KOPT-K1 (cell line): Measurements from ENCODE around the gene PREX1.

ENCODE experiments used
- H3K27ac ChIP-seq: fragments of 200-600 bp; sonication (generic); 2 replicates; pipeline ENCODE4 v1.5.1; 2016; ENCODE audit warnings: antibody characterized with exemption, mild to moderate bottlenecking, low read depth, low read length; ENCODE audit not compliant: poor library complexity, severe bottlenecking
- H3K36me3 ChIP-seq: fragments of 200-600 bp; sonication (generic); 2 replicates; pipeline ENCODE4 v1.5.1; 2017; ENCODE audit warnings: antibody characterized with exemption, mild to moderate bottlenecking, low read length, moderate library complexity; ENCODE audit not compliant: insufficient read depth
- H3K9me3 ChIP-seq: fragments of 200-600 bp; sonication (generic); 2 replicates; pipeline ENCODE4 v1.5.1; 2017; ENCODE audit warnings: antibody characterized with exemption, low read length, mild to moderate bottlenecking; ENCODE audit not compliant: insufficient read depth, poor library complexity, severe bottlenecking

Gene PREX1

DNA sequence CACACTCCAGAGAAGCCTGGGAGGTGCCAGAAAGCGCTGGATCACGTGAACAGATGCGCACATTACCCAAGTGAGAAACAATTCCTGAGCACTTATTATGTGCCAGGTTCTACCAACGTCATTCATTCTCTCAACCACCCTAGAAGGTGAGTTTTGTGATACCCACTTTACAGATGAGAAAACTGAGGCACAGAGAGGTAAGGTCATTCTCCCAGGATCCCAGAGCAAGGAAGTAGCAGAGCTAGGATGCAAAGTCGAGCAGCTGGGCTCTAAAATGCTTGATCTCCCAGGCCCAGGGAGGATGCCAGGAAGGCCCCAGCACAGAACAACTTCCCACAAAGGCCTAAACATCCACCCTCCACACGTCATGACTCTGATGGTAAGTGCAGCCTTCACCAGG, 85.6 kb downstream of the PREX1 start:
- Histone ChIP-seq H3K36me3 (peaks cover 27% of the 10 kb centered on the region; the same call in 1 of the 2 replicates), H3K27ac (no peak overlapping the region), H3K9me3 (no peaks in the 10 kb centered on the region)

DNA sequence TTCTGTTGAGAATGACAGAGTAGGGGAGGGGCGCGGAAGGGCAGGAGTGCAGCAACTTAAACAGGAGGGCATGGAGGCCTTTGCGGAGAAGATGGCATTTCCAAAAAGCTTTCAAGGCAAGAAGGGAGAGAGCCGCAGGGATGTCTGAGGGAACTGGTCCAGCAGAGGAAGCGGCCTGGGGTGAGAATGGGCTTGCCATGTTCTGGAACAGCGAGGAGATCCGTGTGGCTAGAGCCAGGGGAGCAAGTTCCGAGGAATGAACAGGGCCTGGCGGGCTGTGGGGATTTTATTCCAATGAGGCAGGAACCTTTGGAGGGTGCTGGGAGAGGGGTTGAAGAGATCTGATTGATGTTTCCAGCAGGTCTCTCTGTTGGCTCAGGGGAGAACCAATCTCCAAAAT, 86.1 kb downstream of the PREX1 start:
- H3K9me3 ChIP-seq, result no peaks in the 10 kb centered on the region

DNA sequence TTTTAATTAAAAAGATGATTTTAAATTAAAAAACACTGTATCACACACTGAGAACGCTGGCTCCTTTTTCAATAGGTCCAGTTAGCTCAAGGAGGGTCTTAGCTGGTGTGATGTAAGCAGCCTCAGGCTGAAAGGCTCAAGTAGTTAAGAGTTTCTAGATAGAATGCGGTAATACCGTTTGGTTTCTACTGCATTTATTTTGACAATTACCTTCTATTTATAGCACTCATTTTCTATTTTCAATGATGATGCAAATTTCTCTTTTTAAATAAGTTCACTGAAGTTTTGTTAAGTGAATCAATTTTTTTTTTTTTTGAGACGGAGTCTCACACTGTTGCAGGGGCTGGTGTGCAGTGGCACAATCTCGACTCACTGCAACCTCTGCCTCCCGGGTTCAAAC, 87.1 kb downstream of the PREX1 start:
- H3K36me3 ChIP-seq, result peaks cover 27% of the 10 kb centered on the region; the same call in 1 of the 2 replicates
- no peaks in the 10 kb centered on the region for H3K9me3 ChIP-seq
- H3K27ac ChIP-seq, result no peak overlapping the region

More for the DNA sequence above, 86.1 kb downstream of the PREX1 start:
- no peak overlapping the region for H3K27ac ChIP-seq
- H3K36me3 ChIP-seq, result peaks cover 27% of the 10 kb centered on the region; the same call in 1 of the 2 replicates

DNA sequence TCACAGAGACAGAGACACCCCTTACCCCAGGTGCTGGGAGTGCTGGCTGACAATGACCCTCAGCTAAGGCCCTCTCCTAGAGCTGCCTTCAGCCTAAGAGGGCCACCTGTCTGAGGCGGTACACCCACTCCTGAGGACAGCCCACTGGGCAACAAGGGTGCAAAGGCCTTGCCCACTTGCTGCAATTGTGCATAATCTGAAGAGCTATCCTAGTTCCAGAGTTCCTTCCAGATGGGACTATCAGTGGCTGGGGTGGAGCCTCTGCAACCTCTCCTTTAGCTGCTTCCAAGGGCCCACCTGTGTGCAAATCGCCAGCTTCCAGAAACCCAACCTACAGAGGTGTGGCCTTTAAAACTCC, 87.5 kb downstream of the PREX1 start:
- Histone ChIP-seq H3K36me3 (peaks cover 27% of the 10 kb centered on the region; the same call in 1 of the 2 replicates), H3K27ac (no peak overlapping the region)

DNA sequence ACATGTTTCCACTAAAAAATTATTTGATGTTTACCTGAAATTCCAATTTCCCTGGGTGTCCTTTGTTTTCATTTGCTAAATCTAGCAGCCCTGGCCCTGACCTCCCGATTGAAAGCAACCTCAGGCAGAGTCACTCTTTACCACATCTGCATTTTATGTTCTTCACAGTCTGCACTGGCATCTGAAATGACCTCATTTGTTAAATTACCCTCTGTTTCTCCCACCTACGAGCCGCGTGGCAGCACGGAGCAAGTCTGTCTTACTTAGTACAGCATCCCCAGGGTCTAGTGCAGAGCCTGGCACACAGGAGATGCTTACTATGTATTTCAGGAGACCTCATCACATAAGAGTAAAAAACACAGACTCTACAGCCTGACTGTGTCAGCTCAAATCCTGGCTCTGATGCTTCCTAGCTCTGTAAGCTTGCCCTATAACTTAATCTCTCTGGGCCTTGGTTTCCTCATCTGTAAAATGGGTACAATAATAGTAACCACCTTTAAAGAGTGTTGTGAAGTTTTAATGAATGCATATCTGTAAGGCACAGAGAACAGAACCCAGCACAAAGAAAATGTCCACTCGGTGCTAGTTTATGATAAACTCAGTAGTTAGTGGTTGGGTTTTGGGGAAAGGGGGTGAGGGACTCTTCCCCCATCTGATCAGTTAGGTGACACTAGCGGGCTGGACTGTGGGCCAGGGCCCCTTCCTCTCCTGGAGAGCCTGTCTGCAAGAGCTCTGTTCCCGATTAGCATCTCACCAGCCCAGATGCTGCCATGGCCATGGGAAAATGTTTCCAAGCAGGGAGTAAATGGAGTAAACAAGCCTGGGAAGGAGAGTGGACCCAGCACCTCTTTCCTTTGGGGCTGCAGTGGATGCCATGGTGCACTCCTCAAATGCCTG, 88.2 kb downstream of the PREX1 start:
- Histone ChIP-seq H3K27ac (no peak overlapping the region), H3K9me3 (no peaks in the 10 kb centered on the region), H3K36me3 (peaks cover 24% of the 10 kb centered on the region; the same call in 1 of the 2 replicates)

More for the DNA sequence above, 87.5 kb downstream of the PREX1 start:
- H3K9me3 ChIP-seq, result no peaks in the 10 kb centered on the region

DNA sequence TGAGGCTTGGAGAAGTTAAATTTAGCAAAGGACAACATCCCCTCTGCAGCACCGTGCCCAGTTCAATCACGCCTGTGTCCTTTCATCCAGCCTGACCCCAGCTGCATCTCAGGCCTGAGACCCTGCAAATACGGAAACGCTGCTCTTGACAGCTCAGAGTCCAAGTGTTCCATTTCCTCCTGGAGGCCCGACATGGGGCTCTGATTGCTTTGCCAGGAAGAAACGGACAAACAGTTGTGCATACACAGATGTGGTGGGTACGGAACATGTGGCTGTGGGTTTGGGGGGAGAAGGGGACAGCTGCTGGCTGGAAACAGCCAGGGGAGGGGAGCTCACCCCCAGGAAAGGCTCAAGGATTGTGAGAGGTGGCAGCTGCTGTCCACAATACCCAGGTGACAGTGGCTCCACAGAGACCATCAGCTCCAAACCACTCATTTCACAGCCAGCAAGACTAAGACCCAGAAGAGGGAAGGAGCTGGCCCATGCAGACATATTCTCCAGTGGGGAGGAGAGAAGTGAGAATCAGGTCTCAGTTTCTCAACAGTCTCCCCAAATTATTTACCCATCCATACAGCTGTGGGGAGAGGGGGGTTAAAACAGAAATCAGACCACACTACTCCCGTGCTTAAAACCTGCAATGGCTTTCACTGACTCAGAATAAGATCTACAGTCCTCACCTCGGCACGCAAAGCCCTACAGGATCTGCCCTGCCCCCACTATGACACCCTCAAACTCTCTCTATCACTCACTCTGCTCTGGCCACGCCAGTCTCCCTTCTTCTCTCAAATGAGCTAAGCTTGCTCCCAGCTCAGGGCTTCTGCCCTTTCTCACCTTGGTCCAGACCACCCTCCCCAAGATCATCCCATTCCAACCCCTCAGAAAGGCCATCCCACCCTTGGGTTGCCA, 89.1 kb downstream of the PREX1 start:
- Histone ChIP-seq H3K9me3 (no peaks in the 10 kb centered on the region), H3K36me3 (peaks cover 20% of the 10 kb centered on the region; the same call in 1 of the 2 replicates), H3K27ac (peak overlapping the region; percentile 36)

DNA sequence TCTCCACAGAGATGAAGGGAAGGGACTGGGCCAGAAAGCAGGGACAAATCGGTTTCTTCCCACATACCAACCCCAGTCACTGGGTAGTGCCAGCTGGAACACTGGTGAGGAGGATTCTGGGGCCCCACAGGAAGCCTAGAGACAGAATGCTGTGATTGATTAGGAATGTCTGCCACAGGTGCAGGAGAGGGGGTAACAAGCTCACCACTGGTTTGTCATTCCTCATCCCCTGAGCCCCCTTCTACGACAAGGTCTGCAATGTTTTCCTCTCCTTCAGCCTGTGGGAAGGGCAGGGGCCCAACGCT, 89.8 kb downstream of the PREX1 start:
- H3K36me3 ChIP-seq, result peaks cover 14% of the 10 kb centered on the region; the same call in 1 of the 2 replicates
- H3K27ac ChIP-seq, result peak overlapping the region; percentile 36
- no peaks in the 10 kb centered on the region for H3K9me3 ChIP-seq

DNA sequence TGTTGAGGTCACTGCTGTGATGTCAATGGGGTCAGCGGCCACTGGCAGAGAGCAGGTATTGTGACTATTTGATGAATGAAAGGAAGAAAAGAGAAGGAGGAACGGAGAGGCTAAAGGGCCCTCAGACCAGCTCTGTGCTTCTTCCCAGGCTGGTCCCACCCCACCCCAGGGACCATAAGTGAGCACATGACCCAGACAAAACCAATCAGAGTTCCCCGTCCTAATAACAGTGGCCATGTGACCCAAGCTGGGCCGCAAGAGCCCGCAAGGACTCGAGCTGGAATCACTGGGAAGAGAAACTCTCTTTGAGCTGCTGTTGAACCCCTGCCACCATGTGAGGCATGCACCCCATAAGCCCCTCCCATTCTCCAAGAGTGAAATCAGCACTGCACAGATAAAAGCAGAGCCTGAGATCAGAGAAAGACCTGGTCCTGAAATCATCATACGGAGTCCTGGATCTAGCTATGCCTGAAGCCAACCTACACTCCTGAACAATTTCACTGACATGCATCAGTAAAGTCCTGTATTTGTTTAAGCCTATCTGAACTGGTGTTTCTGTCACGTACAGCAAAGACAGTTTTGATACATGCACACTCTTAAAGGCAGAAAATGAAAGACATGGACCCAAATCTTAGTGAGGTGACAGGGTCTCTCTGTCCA, 90.2 kb downstream of the PREX1 start:
- no peaks in the 10 kb centered on the region for H3K9me3 ChIP-seq
- H3K36me3 ChIP-seq, result peaks cover 11% of the 10 kb centered on the region; the same call in 1 of the 2 replicates
- H3K27ac ChIP-seq, result peak overlapping the region; percentile 36

DNA sequence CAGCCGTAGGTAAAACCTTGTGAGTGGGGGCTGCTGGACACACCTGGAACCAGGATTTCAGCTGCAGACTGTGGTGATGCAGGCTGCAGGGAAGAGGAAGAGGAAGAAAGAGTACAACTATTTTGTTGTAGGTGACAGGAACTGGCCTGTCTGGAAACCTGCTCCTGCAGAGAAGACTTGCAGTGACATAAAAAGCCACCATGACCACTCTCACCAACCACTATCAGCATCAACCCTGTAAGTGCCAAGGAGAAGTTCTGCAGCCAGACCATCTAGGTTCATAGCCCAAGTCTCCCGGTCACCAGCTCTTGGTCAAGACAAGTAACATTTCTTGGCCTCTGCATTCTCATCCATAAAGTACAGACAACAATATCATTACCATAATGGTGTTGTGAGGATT, 91.2 kb downstream of the PREX1 start:
- Histone ChIP-seq H3K27ac (peak overlapping the region; percentile 50), H3K9me3 (no peaks in the 10 kb centered on the region), H3K36me3 (peaks cover 10% of the 10 kb centered on the region; the same call in 1 of the 2 replicates)

DNA sequence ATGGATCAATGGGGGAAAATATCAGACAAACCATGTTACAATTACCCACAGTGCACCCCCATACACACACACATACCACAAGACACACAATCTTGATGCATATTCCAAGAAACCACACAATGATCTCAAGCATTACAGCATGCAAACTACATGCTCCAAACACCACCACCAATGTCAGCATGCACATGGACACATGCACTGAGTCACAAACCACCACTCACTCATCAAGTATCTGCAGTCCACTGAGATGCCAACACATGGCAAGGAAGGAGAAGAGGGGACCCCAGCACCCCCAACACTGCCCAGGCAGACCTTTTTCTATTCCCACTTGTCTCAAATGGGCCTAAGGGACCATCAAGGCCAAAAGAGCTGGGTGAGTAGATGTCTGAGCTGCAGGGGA, 91.6 kb downstream of the PREX1 start:
- Histone ChIP-seq H3K36me3 (peaks cover 6% of the 10 kb centered on the region; the same call in 1 of the 2 replicates), H3K9me3 (no peaks in the 10 kb centered on the region), H3K27ac (peak overlapping the region; percentile 50)

DNA sequence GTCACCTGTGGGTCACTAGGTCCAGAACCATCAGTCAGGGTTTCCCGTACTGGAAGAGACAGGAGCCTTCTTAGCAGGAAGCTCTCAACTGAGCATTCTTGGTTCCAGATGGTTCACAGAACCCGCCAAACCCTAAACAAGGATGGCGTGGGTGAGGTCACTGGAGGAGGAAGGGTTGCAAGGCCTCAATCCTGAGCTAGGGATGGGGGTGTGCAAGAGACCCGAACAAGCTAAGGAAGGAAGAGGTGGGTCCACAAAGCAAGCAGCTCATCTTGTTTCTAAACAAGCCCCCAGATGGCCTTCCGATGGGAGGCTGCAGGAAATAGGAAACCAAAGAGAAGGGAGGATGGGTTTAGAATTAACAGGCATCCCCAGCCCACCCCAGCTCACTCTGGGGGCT, 92.7 kb downstream of the PREX1 start:
- 0 out of 2 replicates have a peak, but pooled peaks cover 6% of the 10 kb centered on the region for H3K36me3 ChIP-seq
- no peaks in the 10 kb centered on the region for H3K9me3 ChIP-seq
- H3K27ac ChIP-seq, result peak overlapping the region; percentile 50

DNA sequence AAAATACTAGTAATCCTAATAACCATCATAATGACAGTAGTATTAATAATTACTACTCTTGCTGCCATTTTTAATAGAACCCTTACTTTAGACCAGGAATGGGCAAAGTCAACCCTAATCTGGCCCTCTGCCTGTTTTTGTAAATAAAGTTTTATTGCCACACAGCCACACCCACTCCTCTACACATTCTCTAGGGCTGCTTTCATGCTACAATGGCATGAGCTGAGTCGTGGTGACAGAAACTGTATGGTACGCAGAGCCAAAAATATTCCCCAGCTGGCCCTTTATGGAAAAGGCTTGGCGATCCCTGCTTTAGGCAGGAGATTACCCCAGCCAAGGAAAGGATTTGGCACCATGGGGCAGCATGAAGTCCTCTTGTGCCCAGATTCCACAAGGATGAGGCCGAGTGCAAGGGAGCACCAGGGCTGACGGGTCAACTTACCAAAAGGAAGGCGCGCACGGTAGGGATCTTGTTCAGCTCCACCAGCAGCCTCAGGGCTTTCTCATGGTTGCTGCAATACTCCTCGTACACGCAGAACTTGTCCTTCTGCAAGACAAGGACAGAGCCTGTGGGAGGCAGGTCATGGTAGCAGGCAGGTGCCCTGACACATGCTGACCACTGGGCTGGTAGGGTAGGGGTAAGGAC, 93.6 kb downstream of the PREX1 start:
- H3K9me3 ChIP-seq, result no peaks in the 10 kb centered on the region
- H3K36me3 ChIP-seq, result peaks cover 6% of the 10 kb centered on the region; the same call in 1 of the 2 replicates
- H3K27ac ChIP-seq, result peak overlapping the region; percentile 50

DNA sequence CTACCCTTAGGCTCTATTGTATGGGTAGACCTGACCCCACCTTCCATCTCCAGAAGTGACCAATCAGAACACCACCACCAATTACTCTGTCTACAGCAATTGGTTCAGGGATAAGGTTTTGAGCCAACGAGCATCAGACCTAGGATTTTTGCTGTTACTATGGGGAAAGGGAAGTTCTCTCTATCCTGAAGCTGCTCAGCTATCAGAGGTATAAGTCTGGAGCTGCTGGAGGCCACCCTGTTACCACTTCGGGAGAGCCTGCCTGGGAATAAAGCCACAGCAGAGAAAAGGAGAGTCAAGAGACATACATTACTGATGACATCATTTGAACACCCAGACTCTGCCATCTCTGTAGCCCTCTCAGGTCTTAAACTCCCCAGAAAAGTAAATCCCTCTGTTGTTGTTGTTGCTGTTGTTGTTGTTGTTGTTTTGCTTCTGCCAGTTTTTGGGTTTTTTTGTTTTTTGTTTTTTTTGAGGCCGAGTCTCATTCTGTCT, 94.5 kb downstream of the PREX1 start:
- Histone ChIP-seq H3K36me3 (peaks cover 6% of the 10 kb centered on the region; the same call in 1 of the 2 replicates), H3K9me3 (no peaks in the 10 kb centered on the region), H3K27ac (no peak overlapping the region)
